GM18861 (cell line): ENCODE results near the gene PTPA.
A peak's percentile ranks its signal among the peaks of the same experiment; 100 is the strongest.
"Not testable (repeated sequence)": the region's sequence is repeated elsewhere in the genome, so short reads cannot be mapped to it uniquely, and the experiment has no call there.

Experiments
- ATAC-seq: cut with Tn5 transposase; IDR thresholded peaks from one replicate; pipeline ENCODE4 v1.9.1; 2021; ENCODE audit not compliant: unreplicated experiment

Gene PTPA

DNA sequence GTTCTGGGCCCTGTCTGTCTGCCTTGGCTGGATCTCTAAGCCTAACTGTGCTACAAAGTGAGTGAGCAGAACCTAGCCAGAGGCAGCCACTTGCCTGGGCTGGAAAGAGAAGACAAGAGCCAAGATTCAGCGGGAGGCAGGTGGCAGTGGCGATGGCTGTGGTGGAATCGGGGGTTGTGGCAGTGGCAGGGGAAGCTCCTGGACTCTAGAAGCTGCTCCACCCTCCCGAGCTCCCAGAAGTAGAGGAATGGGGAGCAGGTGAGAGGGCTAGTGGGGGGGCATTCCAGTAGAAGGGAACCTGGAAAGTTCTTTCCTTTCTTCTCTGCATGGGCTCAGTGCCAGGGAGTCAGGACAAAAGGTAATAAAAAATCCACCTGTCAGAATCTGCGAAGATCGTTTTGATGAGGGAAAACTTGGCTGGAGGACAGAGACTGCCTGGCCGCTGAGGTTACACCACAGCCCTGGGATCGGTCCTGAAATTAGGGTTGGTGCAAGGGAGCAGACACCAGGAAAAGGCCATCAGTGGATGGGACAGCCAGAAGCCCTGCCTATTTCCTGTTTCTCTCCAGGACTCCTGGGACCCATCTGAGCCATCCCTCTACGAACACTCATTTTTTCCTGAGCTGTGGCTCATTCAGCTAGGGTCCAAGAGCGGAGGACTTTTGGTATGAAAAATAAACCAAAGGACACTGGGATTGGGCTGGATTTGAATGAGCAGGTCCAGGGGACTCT is 2.2 kb upstream of the PTPA start:
- no peak for ATAC-seq

DNA sequence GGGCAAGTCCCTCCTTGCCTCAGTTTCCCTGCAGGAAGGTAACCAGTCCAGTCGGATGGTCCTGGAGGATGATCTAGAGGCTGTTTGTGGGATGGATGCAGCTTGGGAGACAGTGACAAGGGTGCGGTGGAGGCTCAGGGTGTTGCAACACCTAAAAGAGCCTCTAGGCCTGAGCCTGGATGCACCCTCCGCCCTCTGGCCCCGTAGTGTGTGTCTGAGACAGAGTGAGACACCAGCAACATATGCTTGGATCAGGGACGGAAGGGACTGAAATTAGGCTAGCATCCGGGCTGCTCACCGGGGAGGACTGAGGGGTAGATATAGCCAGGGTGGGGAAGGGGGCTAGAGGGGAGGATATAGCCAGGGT is 1.7 kb upstream of the PTPA start:
- ATAC-seq = no peak

DNA sequence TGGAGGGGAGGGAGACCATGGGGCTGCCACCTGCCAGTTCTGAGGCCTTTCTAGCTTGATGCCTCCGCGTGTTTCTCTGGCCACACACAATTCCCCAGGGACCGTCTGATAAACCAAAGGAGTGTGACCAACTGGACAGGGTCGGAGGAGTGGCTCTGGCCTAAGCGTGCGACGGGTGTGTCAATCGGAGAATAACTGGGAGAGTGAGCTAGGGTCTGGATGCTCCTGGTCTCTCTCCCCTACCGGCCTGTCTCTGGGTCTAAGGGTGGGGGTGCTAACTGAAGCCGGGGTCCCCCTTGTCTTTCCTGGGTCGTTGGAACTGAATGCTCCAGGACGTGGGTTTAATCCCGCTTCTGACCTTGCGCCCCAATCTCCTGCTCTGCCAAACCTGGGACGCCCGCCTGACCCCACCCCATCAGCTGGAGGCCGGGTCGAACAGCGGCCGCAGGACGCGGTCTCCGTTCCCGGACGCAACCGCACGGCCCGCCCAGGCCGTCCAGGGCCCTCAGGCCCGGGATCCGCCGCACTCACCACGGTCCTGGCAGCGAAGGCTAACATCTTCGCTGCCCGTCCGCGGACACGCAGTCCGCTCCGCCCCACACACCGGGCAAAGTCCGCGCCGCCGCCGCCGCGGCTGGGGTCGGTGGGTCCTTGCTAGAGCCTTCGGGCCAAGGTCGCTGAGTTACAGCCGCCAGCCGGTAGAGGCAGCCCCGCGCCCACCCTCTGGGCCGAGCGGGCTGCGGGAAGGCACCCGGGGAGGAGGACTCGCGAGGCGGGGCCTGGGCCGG is 1.1 kb upstream of the PTPA start:
- peak; percentile 20 for ATAC-seq

DNA sequence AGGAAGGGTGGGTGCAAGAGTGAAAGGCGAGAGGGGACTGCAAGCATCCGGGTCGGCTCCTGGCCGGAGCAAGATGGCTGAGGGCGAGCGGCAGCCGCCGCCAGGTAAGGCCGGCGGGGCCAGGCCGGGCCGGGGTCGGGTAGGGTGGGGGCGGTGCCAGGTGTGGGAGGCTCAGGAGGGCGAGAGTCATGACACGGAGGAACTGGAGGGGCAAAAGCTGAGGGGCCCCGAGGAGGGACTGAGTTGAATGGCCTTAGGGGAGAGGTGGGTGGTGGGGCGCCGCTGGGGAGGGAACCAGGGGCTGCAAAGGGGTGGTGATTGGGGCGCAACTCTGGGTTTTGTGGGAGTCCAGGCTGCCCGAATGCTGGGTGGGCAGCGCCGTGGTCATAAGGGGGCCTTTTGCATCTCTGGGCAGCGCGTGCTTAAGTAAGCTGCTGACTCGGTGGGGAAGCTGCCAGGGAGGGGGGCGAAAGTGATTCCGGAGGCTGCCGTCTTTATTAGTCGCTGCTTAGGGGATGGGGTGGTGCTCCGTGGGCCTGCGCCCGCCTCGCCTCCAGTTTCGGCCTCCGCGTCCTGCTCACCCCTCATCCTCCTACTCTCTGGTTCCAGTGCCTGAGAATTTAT is 425 bp downstream of the PTPA start:
- ATAC-seq = no peak

DNA sequence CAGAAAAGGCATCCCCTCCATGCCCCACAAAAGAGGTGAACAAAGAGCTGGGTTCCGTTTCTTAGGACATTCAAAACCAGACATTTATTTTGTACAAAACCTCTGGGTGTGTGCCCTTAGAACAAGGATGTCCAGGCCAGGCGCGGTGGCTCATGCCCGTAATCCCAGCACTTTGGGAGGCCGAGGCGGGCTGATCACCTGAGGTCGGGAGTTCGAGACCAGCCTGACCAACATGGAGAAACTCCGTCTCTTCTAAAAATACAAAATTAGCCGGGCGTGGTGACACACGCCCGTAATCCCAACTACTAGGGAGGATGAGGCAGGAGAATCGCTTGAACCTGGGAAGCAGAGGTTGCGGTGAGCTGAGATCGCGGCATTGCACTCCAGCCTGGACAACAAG is 1.3 kb downstream of the PTPA start:
- not testable (repeated sequence) for ATAC-seq

DNA sequence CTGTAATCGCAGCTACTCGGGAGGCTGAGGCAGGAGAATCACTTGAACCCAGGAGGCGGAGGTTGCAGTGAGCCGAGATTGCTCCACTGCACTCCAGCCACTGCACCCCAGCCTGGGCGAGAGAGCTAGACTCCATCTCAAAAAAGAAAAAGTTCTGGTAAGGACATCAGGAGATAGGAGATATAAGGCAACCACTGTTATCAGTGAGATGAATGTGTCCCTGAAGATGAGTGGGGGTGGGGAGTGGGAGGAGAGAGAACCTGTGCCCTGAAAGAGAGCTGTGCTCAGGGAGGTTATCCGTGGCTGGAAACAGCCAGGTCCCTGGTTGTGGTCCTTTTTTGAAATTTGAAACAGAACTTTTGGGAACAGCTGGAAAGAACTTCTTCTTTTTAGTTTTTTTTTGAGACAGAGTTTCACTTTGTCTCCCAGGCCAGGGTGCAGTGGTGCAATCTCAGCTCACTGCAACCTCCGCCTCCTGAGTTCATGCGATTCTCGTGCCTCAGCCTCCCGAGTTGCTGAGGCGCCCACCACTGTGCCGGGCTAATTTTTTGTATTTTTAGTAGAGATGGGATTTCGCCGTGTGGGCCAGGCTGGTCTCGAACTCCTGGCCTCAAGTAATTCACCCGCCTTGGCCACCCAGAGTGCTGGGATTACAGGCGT is 2.6 kb downstream of the PTPA start:
- no peak for ATAC-seq

DNA sequence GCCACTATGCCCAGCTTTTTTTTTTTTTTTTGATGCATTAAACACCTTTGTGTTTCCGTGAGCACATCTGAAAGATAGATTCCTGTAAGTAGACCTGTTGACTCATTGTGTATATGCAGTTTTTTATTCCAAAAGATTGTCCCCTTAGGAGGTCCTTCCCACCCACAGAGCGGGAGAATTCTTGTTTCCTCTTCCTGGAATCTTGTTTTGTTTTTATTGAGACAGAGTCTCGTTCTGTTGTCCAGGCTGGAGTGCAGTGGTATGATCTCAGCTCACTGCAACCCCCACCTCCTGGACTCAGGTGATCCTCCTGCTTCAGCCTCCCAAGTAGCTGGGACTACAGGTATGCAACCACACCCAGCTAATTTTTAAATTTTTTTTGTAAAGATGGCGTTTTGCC is 7.6 kb downstream of the PTPA start:
- no peak for ATAC-seq

DNA sequence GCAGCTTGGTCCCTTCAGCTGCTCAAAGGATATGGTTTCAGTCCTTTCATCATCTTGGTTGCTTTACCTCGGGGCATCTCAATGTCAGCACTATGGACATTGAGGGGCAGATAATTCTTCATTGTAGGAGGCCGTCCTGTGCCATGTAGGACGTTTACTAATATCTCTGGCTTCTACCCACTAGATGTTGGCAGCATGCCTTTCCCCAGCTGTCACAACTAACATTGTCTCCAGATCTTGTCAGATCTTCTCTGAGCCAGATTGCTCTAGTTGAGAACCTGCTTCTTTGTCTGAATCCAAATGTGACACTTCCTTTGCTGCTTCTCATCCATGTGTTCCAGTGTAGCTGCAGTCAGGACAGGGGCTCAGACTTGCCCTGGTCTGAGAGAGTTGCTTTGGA is 10.3 kb downstream of the PTPA start:
- ATAC-seq = no peak

DNA sequence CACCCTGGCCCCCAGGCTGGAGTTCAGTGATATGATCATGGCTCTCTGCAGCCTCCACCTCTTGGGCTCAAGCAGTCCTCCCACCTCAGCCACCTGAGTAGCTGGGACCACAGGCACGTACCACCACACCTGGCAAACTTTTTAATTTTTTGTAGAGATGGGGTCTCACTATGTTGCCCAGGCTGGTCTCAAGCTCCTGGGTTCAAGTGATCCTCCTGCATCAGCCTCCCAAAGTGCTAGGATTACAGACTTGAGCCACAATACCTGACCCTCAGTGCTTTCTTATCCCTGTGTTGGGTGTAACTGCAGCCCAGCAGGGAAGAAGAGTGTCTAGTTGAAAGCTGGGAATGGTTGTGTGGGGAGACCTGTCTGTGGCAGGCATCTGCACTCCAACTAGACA is 10.9 kb downstream of the PTPA start:
- no peak for ATAC-seq

DNA sequence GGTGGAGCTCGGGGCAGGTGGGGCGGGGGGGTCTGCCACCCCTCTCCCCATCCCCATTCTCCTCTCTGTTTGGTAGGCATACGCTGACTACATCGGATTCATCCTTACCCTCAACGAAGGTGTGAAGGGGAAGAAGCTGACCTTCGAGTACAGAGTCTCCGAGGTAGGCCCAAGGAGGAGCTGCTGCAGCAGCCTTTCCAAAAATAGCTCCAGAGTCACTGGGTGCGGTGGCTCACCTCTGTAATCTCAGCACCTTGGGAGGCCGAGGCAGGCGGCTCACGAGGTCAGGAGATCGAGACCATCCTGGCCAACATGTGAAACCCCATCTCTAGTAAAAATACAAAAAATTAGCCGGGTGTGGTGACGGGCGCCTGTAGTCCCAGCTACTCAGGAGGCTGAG is 11.8 kb downstream of the PTPA start:
- not testable (repeated sequence) for ATAC-seq

DNA sequence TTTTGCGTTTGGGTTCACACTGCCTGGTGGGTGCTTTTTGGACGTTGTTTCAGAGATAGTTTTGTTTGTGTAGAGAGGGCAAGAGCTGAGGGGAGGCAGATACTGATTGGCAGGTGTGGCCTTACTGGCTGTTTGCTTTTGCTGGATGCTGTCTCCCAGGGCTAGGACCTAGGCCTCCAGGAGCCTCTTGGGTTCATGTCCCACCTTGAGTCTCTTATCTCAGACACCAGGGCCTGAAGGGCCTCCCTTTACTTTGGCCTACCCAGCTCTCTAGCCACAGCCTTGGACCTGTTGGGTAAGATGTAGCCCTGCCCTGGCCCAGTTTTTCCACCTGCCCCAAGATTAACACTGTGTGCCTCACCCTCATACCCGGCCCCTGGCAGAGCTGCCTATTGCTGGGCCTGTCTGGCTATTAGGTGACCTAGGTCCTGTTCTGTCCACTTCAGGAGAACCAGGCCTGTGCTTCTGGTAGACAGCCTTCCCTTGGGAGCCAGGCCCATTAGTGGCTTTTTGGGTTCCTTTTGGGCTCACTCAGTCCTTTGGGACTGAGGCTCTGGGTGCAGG is 13.4 kb downstream of the PTPA start:
- no peak for ATAC-seq

DNA sequence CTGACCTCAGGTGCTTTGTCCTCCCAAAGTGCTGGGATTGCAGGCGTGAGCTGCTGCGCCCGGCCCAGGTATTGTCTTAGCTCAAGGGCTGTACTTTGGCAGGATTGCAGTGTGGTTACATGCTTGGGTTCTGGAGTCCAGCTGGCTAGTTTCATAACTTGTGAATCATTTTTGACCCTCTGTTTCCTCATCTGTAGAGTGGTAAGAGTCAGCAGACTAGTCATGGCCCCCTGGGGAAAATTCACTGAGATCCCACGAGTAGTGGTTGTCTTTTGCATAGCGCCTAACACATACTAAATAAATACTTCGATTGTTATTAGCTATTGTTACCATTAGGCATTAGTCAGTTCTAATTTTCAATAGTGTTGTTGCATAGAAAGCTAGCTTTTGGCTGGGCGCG is 14.3 kb downstream of the PTPA start:
- ATAC-seq = peak; percentile 62

DNA sequence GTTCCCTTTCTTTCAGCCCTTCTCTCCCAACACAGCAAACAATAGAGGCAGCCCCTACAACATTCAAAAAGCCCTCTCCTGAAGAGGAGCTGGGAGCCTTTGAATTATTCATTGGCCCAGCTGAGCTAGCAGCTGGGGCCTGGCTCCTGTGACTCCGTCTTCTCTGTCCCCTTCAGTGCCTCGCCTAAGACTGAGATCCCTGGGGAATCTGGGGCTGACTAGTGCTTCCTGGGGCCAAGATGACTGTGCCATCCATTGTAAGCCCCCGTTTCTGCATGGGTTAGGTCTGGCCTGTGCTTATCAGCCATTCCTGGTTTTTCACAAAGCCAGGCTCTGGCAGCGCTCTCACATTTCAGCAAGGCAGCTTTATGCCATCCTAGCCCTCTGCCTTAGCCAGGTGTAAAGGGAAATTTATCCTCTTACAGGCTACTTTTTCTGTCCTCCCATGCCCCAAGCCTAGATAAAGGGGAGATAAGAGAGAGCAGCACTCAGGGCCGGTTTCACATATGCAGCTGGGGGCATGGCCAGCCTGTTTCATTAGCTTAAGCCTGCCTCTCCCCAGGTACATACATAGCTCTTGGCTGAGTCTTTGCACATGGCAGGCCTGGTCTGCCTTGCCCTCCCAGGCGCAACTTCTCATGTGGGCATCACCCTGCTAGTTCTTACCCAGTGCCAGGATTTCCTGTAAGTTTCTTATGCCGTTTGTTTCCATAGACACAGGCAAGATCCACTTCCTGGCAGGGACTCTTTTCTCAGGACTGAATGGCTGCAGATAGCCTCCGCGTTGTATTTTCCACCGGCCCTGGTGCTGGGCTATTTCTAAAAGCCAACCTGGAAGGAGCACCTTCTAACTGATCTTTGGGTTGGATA is 15.8 kb downstream of the PTPA start:
- ATAC-seq = no peak

DNA sequence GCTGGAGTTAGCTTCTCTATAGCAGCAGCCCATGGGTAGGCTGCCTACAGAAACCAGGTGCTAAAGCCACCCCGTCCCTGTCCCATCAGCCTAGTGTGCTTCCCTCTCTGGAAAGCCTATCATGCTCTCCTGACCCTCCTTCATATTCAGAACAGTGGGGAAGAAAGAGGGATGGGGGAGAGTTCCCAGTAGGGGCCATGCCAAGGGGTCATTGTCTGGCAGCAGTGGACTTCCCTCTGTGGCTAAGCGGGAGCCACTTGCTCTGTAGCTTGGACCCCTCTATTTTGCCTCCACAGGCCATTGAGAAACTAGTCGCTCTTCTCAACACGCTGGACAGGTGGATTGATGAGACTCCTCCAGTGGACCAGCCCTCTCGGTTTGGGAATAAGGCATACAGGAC is 17.5 kb downstream of the PTPA start:
- no peak for ATAC-seq

DNA sequence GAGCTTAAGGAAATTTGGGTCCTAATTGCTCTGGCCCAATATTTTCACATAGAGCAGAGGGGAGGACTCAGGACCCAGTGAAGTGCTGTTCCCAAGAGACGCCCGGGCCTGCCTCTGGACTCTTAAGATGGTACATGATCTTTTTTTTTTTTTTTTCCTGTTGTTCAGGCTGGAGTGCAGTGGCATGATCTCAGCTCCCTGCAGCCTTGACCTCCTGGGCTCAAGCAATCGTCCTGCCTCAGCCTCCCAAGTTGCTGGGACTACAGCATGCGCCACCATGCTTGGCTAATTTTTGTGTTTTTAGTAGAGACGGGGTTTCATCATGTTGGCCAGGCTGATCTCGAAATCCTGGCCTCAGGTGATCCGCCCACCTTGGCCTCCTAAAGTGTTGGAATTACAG is 19.1 kb downstream of the PTPA start:
- ATAC-seq = not testable (repeated sequence)

DNA sequence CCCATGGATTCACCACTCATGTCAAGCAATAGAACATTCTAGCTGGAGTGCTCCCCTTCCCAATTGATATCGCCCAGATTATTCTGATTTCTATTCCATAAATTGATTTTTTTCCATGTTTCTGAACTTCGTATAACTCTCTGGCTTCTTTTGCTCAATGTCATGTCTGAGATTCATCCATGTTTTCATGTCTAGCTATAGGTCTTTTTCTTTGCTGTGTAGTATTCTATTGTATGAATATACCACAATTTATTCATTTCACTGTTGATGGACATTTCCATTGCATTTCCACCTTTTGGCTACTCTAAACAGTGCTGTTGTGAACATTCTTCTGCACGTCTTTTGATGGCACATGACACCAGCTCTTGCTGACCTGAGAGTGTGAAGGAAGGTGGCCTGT is 19.6 kb downstream of the PTPA start:
- no peak for ATAC-seq

DNA sequence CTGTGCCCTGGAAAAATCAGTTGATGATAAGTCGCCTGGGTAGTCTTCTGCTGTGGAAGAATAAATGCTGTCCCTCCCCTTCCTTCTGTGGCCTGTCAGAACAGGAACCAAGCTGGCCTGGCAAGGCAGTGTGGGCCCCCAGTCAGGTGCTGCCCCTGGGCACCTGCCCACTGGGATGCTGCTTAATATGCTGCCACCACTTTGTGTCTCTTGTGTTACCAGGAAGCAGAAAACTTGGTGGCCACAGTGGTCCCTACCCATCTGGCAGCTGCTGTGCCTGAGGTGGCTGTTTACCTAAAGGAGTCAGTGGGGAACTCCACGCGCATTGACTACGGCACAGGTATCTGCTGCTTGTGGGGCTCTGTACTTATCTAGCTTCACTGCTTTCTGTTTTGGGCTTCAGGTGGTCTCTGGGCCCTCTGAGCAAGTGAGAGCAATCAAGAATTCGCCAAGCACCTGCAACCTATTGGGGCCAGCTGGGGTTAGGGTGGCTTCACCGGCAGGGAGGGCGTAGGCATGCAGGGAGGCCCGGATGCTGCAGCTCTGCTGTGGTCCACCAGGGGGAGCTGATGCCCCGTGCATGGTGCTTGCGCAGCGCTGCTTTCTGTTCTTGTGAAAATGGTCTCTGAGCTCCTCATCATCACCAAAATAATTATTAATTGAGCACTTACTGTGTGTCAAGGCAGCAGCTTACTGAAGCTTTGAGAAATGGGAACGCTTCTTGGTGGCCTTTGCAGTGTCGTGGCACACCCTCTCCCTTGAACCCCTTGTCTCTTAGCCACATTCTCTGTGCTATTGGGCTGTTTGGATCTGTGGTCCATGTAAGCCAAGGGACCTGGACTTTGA is 20.3 kb downstream of the PTPA start:
- no peak for ATAC-seq

DNA sequence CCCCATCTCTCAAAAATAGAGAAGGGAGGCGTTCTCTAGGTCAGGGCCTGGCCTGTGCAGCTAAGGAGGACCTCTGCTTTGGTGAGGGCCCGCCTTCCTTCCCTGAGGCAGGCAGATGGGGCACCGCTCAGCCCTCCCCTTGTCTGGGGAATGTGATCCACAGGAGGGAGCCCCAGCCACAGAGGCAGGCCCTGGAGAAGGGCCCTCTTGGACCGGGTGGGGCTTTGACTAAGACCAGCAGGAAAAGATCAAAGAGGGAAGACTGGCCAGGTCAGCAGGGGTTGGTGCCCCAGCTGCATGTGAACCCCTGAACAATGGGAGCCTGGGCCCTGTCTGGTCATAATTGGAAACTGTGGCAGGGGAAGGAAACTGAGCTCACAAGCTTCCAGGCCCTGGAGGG is 21.9 kb downstream of the PTPA start:
- no peak for ATAC-seq

DNA sequence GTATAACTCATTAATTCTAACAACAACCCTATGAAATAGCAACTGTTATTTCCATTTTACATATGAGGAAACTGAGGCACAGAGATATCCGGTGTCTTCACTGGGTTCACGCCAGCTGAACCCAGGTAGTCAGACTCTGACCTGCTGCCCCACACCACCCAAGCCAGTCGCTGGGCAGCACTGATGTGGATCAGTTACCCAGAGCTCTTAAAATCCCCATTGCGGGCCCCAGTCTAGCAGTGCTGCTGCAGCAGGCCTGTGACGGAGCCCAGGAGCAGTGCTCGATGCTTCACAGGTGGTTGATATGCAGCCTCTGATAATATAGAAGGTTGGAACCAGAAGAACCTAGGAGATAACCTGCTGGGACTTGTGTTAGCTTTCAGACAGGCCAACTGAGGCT is 24.3 kb downstream of the PTPA start:
- ATAC-seq = no peak
